NCI-H1417 (cell line): ENCODE results near the gene ARHGEF11.
"Not testable (repeated sequence)": the region's sequence is repeated elsewhere in the genome, so short reads cannot be mapped to it uniquely, and the experiment has no call there.

Source experiments
- DNase-seq, 3 experiments: peaks; one replicate each; lab custom pipeline; 2025; lab: John Stamatoyannopoulos, UW

The ARHGEF11 gene

GRCh38 chr1:157045250-157046218, at the start of gene ARHGEF11:
Gene ARHGEF11 (minus strand): TSS chr1:157045742. CDS start chr1:157044330, 1,412 bp downstream.
- DNase-seq: peak; percentile 93 to 96 (median 94)

- no peak for DNase-seq
Measured at GRCh38 chr1:157095091-157095490, 49.5 kb upstream of the ARHGEF11 start.

GRCh38 chr1:157092831-157093230, 47.3 kb upstream of the ARHGEF11 start:
- no peak for DNase-seq

- DNase-seq: no peak
Measured at GRCh38 chr1:157091668-157092273, 46.2 kb upstream of the ARHGEF11 start.

GRCh38 chr1:157091186-157091585, 45.6 kb upstream of the ARHGEF11 start:
- no peak for DNase-seq

GRCh38 chr1:157090771-157091170, 45.2 kb upstream of the ARHGEF11 start:
- DNase-seq: no peak

GRCh38 chr1:157090196-157090647, 44.7 kb upstream of the ARHGEF11 start:
- peak; percentile 64 to 96 (median 87) for DNase-seq

GRCh38 chr1:157089789-157090188, 44.2 kb upstream of the ARHGEF11 start:
- DNase-seq: no peak

- DNase-seq: no peak
Measured at GRCh38 chr1:157088607-157089006, 43.1 kb upstream of the ARHGEF11 start.

- DNase-seq: no peak
Measured at GRCh38 chr1:157087030-157087429, 41.5 kb upstream of the ARHGEF11 start.

- no peak for DNase-seq
Measured at GRCh38 chr1:157086299-157086698, 40.8 kb upstream of the ARHGEF11 start.

GRCh38 chr1:157085421-157085820, 39.9 kb upstream of the ARHGEF11 start:
- DNase-seq: no peak

- no peak for DNase-seq
Measured at GRCh38 chr1:157084720-157085119, 39.2 kb upstream of the ARHGEF11 start.

GRCh38 chr1:157081707-157082106, 36.2 kb upstream of the ARHGEF11 start:
- no peak for DNase-seq

- DNase-seq: no peak
Measured at GRCh38 chr1:157080714-157081113, 35.2 kb upstream of the ARHGEF11 start.

GRCh38 chr1:157077394-157077793, 31.9 kb upstream of the ARHGEF11 start:
- no peak for DNase-seq

GRCh38 chr1:157073944-157074685, 28.6 kb upstream of the ARHGEF11 start:
- DNase-seq: peak in 1 of 3 experiments; percentile 80

GRCh38 chr1:157069601-157070000, 24.1 kb upstream of the ARHGEF11 start:
- DNase-seq: no peak

GRCh38 chr1:157059241-157059640, 13.7 kb upstream of the ARHGEF11 start:
- not testable (repeated sequence) for DNase-seq

GRCh38 chr1:157056269-157056668, 10.7 kb upstream of the ARHGEF11 start:
- DNase-seq: no peak

GRCh38 chr1:157055729-157056128, 10.2 kb upstream of the ARHGEF11 start:
- DNase-seq: not testable (repeated sequence)

- DNase-seq: peak in 1 of 3 experiments; percentile 20
Measured at GRCh38 chr1:157050836-157051235, 5.3 kb upstream of the ARHGEF11 start.
